Cardiac septum (tissue), 1 donor: ENCODE results near the gene GAL3ST1. TPM values are rescaled to one million over a fixed set of nuclear protein-coding genes. Genes with fewer than 3 reads are reported as not detected.
A peak's percentile ranks its signal among the peaks of the same experiment; 100 is the strongest.
"Not testable (repeated sequence)": the region's sequence is repeated elsewhere in the genome, so short reads cannot be mapped to it uniquely, and the experiment has no call there.

Experiments used
- DNase-seq: peaks from one replicate; pipeline ENCODE4 v3.0.0-alpha.2; 2020; ENCODE audit warnings: low spot score
- intact Hi-C: fragments of 100-400 bp; cut with DNase I; formaldehyde crosslinking; loops from one replicate; pipeline ENCODE4 v1.14.0; 2022
- total RNA-seq: library from RNA; stranded (reverse); fragmentation: NEBNext Ultra II Directional; extraction: Animal tissue kit (Norgen Biotek cat#: 25700); gene quantifications from one replicate; pipeline ENCODE4 v1.2.1, GENCODE V29; 2021
- donor health status: DM: no; HTN: no; CAD: no.

GAL3ST1 gene
- total RNA-seq, 1 donor from 2014 or later: 0.32 TPM

DNA sequence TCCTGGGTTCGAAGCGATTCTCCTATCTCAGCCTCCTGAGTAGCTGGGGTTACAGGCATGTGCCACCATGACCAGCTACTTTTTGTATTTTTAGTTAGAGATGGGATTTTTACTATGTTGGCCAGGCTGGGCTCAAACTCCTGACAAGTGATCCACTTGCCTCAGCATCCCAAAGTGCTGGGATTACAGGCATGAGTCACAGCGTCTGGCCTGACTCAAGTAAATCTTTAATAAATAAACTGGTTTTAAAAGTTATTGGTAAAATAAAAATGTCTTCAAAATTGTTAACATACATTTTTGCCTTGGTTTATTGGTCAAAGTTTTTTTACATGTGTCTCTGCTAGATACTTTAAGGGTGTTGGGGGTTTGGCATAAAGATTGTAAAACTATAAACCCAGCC, 24.5 kb upstream of the GAL3ST1 start:
- DNase-seq: no peak
- intact Hi-C loops: loop anchor here (10.0 kb wide), 1 partner anchor 174 kb away; the partner anchor contains the start of gene MTFP1

DNA sequence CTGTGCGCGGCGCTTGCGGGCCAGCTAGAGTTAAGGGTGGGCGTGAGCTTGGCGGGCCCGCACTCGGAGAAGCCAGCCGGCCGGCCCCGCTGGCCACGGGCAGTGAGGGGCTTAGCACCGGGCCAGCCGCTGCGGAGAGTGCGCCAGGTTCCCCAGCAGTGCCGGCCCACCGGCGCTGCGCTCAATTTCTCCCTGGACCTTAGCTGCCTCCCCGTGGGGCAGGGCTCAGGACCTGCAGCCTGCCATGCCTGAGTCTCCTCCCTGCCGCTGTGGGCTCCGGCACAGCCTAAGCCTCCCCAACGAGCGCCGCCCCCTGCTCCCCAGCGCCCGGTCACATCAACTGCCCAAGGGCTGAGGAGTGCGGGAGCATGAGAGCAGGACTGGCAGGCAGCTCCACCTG, 22.4 kb upstream of the GAL3ST1 start:
- intact Hi-C loops: loop anchor here (10.0 kb wide), 1 partner anchor 172 kb away; the partner anchor contains the start of gene MTFP1
- no peak for DNase-seq

DNA sequence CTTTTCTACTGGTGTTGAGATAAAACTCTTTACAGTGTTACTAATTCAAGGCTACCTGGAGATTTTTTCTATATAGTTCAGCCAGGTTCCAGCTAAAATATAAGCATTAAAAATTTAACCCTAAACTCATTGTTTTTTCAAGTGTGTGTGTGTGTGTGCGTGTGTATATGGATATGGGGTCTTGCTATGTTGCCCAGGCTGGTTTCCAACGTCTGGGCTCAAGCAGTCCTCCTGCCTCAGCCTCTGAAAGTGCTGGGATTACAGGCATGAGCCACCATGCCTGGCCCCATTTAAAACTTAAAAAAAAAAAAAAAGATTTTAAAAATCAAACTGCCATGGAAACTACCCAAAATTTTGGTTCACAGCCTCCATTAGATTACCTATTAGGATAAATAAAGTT, 21.7 kb upstream of the GAL3ST1 start:
- intact Hi-C loops: loop anchor here (10.0 kb wide), 1 partner anchor 171 kb away; the partner anchor contains the start of gene MTFP1
- no peak for DNase-seq

DNA sequence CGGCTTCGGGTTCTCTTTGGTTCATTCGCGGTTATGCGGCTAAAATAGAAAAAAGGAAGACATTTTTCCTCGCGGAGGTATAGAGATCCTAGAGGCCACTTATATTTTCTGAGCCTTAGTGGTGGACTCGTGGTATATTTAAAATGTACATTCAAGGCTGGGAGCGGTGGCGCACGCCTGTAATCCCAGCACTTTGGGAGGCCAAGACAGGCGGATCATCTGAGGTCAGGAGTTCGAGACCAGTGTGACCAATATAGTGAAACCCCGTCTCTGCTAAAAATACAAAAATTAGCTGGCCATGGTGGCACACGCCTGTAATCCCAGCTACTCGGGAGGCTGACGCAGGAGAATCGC, 17.9 kb upstream of the GAL3ST1 start:
- intact Hi-C loops: loop anchor here (10.0 kb wide), 1 partner anchor 168 kb away; the partner anchor contains the start of gene MTFP1
- not testable (repeated sequence) for DNase-seq

DNA sequence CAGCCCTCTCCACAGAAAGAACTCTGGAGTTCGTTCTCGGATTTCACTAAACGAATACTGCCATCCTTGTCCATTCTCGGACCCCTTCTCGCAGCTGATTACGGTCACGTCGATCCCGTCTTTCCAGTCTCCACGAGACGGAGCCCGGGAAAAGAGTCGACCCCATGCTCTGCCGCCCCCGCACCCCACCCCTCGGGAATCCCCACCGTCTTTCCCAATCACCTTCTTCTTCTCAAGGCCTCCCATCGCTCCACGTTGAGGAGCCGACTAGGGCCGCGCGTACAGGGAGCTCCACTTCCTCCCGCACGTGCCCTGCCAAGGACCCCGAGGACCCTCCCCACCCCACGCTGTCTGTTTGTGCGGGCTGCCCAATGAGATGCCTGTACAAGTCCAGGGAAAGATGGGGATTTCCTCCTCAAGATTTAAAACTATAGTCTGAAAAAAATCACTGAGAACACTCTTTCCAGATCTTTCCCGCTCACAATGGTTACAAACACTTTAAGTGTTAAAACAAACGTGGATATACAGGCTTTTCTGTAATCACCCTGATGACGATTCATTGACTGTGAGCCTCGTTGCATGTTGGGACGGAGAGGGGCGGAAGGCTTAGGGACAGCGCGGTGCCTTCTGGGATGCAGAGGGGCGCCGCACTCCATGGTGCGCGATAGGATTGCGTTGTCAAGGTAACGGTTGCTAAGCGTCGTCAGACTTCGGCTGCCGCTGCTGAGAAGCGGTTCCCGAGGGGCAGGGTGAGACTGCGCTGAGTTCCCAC, 17.3 kb upstream of the GAL3ST1 start, which contains the start of gene PES1:
Gene PES1, minus strand, starts transcription at position 323 of the 772 bp plus-strand sequence. Its CDS starts 77 bp downstream, at position 246.
- intact Hi-C loops: loop anchor here (10.0 kb wide), 1 partner anchor 167 kb away; the partner anchor contains the start of gene MTFP1

DNA sequence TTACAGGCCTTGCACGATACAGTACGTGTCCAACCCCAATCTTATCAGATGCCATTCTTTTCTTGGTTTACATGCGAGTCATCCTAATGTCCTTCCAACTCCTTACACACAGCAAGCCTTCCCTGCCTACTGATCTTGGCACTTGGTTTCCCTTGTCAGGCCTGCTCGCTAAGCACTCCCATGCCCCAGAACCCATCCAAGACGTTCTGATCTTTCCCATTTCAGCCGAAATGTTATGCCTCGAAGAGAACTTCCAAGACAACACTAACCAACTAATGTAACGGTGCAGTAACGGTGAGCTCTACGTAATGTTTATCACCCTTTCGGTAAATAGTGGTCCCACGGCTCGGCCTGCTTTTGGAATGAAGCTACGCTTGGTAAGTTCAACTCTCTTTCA, 16.7 kb upstream of the GAL3ST1 start:
- DNase-seq: no peak
- intact Hi-C loops: loop anchor here (10.0 kb wide), 1 partner anchor 166 kb away; the partner anchor contains the start of gene MTFP1

More for the DNA sequence above, 17.3 kb upstream of the GAL3ST1 start, which contains the start of gene PES1:
- peak; percentile 96 for DNase-seq

DNA sequence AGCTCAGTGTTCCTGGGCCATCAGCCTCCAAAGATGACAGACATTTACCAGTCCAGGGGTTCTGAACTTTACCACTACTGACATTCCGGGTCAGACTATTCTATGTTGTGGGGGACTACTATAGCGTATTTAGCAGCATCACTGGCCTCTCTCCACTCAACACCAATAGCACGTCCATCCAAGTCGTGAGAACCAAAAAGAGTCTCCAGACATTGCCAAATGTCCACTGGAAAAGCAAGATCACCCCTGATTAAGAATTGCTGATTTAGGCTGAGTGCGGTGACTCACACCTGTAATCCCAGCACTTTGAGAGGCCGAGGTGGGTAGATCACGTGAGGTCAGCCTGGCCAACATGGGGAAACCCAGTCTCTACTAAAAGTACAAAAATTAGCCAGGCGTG, 11.9 kb upstream of the GAL3ST1 start:
- no peak for DNase-seq
- intact Hi-C loops: no loop called here

DNA sequence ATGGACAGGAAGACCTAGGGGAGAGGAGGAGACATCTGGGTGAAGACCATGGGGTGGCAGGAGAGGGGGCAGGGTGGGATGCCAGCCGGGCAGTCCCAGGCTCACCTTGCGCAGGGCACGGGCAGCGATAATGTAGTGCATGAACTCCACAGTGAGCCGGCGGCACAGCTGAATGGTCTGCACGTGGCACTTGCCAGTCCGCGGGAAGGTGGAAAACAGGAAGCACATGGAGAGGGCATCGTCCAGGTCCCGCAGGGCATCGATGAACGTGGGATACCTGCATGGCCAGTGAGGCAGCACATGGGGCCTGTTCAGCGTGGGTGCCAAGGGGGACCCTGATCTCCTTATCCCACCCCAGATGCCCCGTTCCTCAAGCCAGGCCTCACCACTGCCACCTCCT, 10.0 kb upstream of the GAL3ST1 start:
- no peak for DNase-seq
- intact Hi-C loops: no loop called here

DNA sequence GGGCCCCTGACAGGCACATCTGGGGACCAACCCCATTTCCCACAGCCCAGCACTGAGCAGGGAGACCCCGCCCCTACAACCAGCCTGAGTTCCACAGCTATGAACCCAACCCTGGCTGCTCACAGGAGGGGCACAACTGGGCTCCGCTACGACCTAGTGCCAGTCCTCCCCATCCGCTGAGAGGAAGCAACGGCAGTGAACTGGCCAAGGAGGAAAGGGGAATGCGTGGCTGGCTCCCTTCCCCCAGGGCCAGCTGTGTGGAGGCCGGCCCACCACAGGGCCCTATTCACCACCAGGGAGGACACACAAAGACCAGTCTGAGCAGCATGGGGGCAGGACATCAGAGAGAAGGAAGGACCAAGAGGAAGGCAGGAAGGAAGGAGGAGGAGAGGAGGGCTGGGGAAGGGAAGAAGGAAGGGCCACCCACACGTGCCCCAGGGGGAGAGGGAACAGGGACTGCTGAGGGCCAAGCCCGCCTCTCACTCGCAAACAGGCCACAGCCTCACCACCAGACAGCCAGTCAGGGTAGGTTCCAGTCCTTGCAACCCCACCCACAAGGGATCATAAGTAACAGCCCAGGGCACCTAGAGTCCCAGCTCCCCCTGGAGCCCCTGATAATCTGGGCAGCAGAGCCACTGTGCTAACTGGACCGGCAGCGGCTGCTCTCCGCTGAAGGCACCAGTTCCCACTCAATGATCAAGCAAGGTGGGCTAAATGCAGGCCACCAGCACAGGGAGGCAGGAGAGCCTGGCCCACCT, 8.5 kb upstream of the GAL3ST1 start:
- intact Hi-C loops: no loop called here
- DNase-seq: no peak

DNA sequence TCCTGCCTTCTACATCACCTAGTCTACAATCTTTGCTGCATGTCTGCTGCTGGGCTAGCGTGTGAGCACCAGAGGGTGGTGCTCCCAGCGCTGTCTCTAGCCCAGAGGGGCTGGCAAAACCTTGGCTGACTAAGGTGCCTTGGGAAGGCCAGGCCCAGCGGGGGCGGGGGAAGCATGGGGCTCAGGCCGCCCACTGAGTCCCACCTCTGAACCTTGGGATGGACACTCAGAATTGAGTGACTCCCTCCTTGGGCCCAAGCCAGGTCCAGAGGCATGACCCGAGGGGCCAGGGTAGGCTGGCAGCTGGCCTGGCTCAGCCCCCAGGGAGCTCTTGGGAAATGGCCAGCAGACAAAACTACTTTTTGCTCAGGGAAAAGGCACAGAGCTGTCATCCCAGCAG, 7.6 kb upstream of the GAL3ST1 start:
- DNase-seq: no peak
- intact Hi-C loops: no loop called here

DNA sequence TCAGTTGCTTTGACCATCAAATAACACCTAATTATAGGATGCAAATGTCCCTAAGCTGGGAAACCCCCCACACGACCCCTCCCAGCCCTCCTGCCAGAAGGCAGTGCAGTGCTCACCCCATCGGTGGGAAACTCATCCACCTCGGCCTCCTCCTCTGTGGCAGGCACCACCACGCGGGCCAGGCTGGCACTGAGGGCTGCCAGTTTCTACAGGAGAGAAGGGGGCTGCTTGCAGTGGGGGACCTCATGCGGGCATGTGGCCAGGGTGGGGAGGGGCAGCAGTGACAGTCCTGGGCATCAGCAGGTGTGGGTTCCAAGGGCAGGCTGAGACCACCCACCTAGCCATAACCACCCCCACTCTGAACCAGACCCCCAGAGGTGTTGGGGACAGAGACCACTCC, 6.4 kb upstream of the GAL3ST1 start:
- no peak for DNase-seq
- intact Hi-C loops: no loop called here

DNA sequence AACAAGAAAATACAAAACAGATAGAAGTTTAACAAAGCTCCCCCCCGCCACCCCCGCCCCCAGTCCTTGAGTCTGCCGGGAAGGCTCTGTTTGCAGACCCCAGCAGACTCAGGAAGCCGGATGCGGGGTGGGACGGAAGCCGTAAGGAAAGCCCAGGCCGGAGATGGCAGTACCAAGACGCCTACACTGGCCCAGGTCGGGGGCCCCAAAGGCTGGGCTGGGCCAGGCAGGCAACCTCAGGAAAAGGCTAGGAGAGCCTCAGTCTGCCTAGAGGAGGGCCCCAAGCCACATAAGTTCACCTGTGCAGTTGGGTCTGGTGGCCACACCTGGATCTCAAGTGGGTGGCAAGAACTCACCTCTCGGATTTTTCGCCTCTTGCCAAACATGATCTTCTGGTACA, 4.0 kb upstream of the GAL3ST1 start:
- intact Hi-C loops: no loop called here

DNA sequence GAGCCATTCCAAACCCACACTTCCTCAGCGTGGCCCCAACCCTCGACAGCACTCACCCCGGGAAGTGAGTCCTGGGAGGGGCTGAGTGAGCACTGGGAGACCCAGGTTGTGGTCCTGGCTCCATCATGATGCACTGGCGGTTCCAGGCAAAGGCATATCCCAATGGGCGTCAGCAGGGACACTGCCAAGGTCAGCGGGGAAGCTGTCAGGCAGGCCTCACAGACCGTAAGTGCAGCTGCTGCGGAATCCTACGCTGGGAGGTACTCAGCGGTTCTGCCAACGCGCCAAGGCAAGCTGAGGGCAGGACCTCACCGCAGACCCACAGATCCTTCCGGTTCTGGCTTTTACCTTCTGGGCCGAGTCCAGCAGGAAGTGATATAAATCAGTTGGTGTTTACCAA, 1.4 kb upstream of the GAL3ST1 start:
- no peak for DNase-seq
- intact Hi-C loops: no loop called here

More for the DNA sequence above, 4.0 kb upstream of the GAL3ST1 start:
- no peak for DNase-seq

DNA sequence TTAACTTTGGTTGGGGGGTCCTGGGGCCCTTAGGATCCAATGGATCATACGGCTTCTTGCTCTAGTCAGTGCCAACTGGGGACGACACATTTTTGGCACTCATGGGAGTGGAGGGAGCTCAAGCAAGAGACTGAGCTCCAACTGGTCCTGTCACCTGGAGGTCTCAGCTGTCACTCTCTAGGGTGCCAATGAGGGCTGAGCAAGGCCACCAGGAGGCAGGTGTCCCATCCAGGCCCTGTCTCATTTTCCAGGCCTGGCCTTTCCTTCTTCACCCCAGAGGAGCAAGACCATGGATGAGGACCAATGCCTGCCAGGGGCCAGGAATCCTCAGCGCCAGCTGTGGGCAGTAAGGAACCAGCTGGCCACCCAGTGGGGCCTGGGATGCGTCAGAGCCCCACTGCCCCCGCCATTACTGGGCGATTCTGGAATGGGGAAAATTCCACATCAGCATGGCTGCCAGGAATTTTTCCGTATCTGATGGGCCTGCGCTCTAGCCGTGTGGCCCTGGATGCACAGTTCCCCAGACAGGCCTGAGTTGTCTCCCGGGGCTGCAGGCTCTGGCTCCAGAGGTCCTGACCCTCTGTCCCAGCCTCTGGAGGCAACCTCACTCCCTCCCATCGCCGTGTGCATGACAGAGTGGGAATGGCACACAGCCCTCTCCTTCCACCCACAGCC, 669 bp upstream of the GAL3ST1 start:
- no peak for DNase-seq
- intact Hi-C loops: no loop called here

DNA sequence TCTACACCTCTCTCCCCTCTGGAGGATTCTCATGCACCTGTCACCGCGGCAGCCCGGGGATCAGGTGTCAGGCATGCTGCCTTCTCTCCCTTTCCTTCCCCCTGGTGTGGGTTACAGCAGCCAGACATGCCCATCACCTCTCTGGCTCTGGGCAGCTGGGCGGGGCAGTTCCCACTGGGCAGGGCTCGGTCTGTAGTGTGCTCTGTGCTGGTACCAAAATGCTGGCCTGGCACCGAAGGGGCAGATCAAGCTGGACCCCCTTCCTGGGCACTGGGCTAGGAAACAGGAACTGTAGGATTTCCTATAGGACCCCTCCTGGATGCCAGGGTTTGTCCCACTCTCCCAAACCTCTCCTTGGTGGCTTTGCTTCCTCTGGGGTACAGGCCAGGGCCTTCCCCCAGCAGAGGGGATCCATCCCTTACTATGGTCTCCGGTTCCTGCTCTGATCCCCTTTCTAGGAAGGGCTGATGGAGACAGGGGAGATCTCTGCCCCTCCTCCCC, 821 bp downstream of the GAL3ST1 start:
- no peak for DNase-seq

DNA sequence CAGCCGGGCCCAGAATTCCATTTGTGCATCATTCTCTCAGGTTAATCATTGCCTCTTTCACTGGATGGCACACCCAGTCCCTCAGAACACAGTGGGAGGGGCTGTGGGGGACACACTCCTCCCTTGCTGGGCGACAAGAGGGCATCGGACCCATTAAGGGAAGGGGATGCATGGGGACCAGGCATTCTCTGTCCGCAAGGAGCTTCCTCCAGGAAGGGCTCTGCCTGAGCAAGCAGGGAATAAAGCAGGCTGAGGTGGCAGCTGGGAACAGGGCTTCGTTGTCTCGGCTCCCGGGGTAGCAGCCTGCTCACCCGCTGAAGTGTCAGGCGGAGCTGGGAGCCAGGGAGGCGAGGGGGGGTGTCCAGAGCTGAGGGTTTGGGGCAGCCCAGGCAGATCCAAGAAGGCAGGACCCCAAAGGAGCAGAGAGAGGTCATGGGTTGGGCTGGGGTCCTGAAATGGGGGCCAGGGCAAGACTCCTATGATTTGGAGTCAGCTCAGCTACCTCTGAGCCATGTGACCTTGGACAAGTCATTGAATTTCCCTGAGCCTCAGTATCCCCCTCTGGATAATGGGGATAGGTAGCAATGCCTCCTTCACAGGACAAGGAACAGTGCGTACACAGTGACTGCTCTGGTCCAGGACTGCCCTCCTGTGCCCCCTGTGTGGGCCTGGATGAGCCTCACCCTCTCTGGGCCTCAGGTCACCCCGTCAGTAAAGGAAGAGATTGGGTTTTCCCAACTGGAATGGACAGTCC, 1.4 kb downstream of the GAL3ST1 start:
- intact Hi-C loops: no loop called here

More for the DNA sequence above, 821 bp downstream of the GAL3ST1 start:
- intact Hi-C loops: no loop called here

DNA sequence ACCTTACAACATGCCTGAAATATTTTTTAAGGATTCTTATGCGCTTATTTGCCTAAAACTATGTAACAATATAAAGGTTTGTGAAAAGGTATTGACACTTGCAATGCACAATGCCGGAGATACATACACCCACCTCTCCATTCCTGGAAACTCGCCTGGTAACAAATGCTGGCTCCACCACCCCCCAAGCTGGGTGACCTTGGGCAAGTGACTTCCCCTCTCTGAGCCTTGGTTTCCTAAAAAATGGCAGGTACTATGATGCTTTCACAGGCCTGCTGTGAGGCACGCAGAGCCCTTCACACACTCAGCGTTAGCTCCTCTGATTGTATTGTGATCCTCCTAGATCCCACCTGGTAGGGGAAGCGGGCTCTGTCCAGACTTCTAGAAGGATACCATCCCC, 2.3 kb downstream of the GAL3ST1 start:
- no peak for DNase-seq
- intact Hi-C loops: no loop called here

More for the DNA sequence above, 1.4 kb downstream of the GAL3ST1 start:
- DNase-seq: no peak

DNA sequence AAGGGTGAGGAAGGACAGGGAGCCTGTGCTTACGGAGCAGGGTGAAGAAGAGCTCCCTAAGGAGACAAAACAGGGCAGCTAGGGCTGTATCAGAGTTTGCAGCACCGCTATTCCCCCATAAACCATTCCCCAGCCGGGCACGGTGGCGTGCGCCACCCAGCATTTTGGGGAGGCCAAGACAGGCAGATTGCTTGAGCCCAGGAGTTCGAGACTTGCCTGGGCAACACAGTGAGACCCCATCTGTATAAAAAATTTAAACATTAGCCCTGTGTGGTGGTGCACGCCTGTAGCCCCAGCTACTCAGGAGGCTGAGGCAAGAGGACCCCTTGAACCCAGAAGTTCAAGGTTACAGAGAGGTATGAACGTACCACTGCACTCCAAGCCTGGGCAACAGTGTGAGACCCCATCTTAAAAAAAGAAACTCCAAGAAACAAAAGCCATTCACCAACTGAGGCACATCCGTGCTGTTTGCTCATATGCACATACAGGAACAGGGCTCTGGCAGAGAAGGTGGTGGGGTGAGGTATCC, 4.7 kb downstream of the GAL3ST1 start:
- intact Hi-C loops: no loop called here

More for the DNA sequence above, 4.7 kb downstream of the GAL3ST1 start:
- no peak for DNase-seq
